Body of pancreas (tissue), 4 donors: ENCODE measurements around the gene MUSK. TPM values are rescaled to one million over a fixed set of nuclear protein-coding genes. Genes with fewer than 3 reads are reported as not detected.

Experiments
- ATAC-seq: fragments of 150-250 bp; one replicate; pipeline ENCODE4 v1.9.1; 2016
- DNase-seq, 4 donors: peaks; one replicate each; pipeline ENCODE4 v3.0.0-alpha.2; 2019
- H3K27ac ChIP-seq, 4 donors: fragments of 200-600 bp; sonication (generic); 1 replicate in 3 of 4; 2 replicates in 1 of 4; pipeline versions ENCODE4 v1.5.1 to v1.6.1; 2016 to 2019; ENCODE audit warnings: mild to moderate bottlenecking in 1 of 4, mixed read lengths in 1 of 4, moderate library complexity in 1 of 4
- H3K27me3 ChIP-seq, 2 donors: fragments of 200-600 bp; sonication (generic); one replicate each; pipeline ENCODE4 v1.6.0; 2016; ENCODE audit warnings: mild to moderate bottlenecking in 1 of 2
- H3K36me3 ChIP-seq, 2 donors: fragments of 200-600 bp; sonication (generic); replicated peaks in 1 of 2; 2 replicates each; pipeline ENCODE4 v1.5.1; 2016; ENCODE audit warnings: low read depth in 2 of 2; ENCODE audit not compliant: insufficient read depth in 1 of 2
- H3K4me1 ChIP-seq: fragments of 200-600 bp; sonication (generic); one replicate; pipeline ENCODE4 v1.6.0; 2016
- H3K4me3 ChIP-seq, 2 donors: fragments of 200-600 bp; sonication (generic); 1 replicate in 1 of 2; 2 replicates in 1 of 2; pipeline ENCODE4 v1.5.1; 2016 to 2019
- H3K9me3 ChIP-seq, 3 donors: fragments of 200-600 bp; sonication (generic); 1 replicate in 2 of 3; 2 replicates in 1 of 3; pipeline ENCODE4 v1.5.1; 2016
- POLR2A ChIP-seq, 3 donors: fragments of 450-650 bp; IDR thresholded peaks; one replicate each; pipeline ENCODE4 v1.6.1; 2016; ENCODE audit warnings: antibody characterized with exemption in 3 of 3, mild to moderate bottlenecking in 2 of 3
- WGBS, 2 donors: methylation state at CpG; one replicate each; pipeline ENCODE4 v1.1.5; 2017; 5-methylcytosine and 5-hydroxymethylcytosine counted together
- intact Hi-C: fragments of 100-400 bp; cut with DNase I; formaldehyde crosslinking; loops from one replicate; pipeline ENCODE4 v1.15.1; 2023
- total RNA-seq, 2 donors: library from RNA; depleted of rRNA; stranded (reverse); fragments of >200 nt; gene quantifications; one replicate each; pipeline ENCODE4 v1.1.0, GENCODE V29; 2016
- TF ChIP-seq, protein P1 (sequence below), 7 experiments: fragments of 450-650 bp in 4 of 7; fragments of 200-600 bp in 3 of 7; sonication (generic) in 3 of 7; IDR thresholded peaks; one replicate each; pipeline ENCODE4 v1.5.1; 2016 to 2019; ENCODE audit warnings: antibody characterized with exemption in 7 of 7

The MUSK gene
- total RNA-seq, 2 donors from 2014 or later = not detected

DNA sequence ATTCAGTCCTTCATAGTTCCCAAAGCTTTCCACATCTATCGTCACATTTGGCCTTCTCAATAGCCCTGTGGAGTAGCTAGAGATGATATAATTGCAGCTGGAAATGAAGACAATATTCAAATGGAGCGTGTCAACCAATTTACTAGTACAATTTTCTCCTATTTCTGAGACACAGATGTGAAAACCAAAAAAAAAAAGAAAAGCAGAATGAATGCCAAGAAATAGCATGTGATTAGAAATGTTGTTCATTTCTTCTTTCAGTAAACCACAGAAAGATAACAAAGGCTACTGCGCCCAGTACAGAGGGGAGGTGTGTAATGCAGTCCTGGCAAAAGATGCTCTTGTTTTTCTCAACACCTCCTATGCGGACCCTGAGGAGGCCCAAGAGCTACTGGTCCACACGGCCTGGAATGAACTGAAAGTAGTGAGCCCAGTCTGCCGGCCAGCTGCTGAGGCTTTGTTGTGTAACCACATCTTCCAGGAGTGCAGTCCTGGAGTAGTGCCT is 99.0 kb downstream of the MUSK start:
- Histone ChIP-seq H3K27me3 (no peaks in the 10 kb centered on the region), H3K27ac (no peak overlapping the region), H3K4me3 (no peak overlapping the region), H3K36me3 (no peaks in the 10 kb centered on the region), H3K4me1 (no peaks in the 10 kb centered on the region), H3K9me3 (no peaks in the 10 kb centered on the region)
- DNase-seq = peak in 2 of 4 donors; percentile 12 to 14
- ATAC-seq = no peak
- 76 to 81% methylated on average over 6 of the region's 6 CpGs for WGBS, 2 donors
- intact Hi-C loops = no loop called here
- TF ChIP-seq, protein P1, sequence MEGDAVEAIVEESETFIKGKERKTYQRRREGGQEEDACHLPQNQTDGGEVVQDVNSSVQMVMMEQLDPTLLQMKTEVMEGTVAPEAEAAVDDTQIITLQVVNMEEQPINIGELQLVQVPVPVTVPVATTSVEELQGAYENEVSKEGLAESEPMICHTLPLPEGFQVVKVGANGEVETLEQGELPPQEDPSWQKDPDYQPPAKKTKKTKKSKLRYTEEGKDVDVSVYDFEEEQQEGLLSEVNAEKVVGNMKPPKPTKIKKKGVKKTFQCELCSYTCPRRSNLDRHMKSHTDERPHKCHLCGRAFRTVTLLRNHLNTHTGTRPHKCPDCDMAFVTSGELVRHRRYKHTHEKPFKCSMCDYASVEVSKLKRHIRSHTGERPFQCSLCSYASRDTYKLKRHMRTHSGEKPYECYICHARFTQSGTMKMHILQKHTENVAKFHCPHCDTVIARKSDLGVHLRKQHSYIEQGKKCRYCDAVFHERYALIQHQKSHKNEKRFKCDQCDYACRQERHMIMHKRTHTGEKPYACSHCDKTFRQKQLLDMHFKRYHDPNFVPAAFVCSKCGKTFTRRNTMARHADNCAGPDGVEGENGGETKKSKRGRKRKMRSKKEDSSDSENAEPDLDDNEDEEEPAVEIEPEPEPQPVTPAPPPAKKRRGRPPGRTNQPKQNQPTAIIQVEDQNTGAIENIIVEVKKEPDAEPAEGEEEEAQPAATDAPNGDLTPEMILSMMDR (IDR thresholded peaks at IDR 0.05) = no peak
- TF ChIP-seq POLR2A (IDR thresholded peaks at IDR 0.05) = no peak

DNA sequence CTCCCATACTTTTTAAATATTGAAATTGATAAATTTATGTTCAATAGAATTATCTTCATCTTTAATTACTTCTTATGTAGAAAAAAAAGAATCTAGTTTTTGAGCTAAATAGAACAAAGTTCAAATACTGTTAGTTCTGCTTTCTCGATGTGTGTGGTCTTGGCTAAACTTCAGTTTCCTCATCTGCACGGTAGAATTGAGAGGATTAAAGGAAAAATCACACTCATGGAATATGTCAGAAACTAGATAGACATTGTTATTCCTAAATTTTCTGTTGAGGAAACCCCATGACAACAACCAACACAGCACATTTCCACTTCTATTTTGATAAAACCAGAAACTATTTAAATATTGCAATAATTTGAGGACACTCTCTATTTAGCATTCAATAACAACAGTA is 100.3 kb downstream of the MUSK start:
- Histone ChIP-seq H3K4me3 (no peak overlapping the region), H3K4me1 (no peaks in the 10 kb centered on the region), H3K27me3 (no peaks in the 10 kb centered on the region), H3K9me3 (no peaks in the 10 kb centered on the region), H3K27ac (no peak overlapping the region), H3K36me3 (no peaks in the 10 kb centered on the region)
- WGBS, 2 donors = 60 to 68% methylated on average over 2 of the region's 2 CpGs
- intact Hi-C loops = no loop called here
- ATAC-seq (no peak), DNase-seq (no peak)
- no peak for TF ChIP-seq POLR2A (IDR thresholded peaks at IDR 0.05)
- TF ChIP-seq, protein P1 (IDR thresholded peaks at IDR 0.05) = no peak

DNA sequence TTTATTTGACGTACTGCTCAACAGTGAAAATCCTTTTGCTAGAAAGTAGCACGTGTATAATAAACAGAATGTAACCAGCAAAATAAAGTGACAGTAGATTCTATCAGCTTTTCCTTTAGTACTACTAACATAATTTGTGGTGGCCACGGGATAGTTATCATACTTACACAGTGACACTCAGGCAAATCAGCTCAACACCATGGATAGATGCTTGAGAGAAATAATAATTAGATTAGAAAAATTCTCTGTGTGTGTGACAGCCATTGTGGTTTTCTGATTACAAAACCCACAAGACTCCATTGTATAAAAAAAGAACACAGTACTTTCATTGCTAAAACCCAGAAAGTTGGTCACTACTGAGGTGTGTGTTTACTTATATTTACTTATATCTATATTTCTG is 101.1 kb downstream of the MUSK start:
- intact Hi-C loops = no loop called here
- Histone ChIP-seq H3K9me3 (no peaks in the 10 kb centered on the region), H3K36me3 (no peaks in the 10 kb centered on the region), H3K27ac (no peak overlapping the region), H3K4me3 (no peak overlapping the region), H3K27me3 (no peaks in the 10 kb centered on the region), H3K4me1 (no peaks in the 10 kb centered on the region)
- ATAC-seq = no peak
- 61 to 63% methylated on average over 3 of the region's 3 CpGs for WGBS, 2 donors
- DNase-seq = no peak
- TF ChIP-seq, protein P1 (IDR thresholded peaks at IDR 0.05) = no peak
- TF ChIP-seq POLR2A (IDR thresholded peaks at IDR 0.05) = no peak

DNA sequence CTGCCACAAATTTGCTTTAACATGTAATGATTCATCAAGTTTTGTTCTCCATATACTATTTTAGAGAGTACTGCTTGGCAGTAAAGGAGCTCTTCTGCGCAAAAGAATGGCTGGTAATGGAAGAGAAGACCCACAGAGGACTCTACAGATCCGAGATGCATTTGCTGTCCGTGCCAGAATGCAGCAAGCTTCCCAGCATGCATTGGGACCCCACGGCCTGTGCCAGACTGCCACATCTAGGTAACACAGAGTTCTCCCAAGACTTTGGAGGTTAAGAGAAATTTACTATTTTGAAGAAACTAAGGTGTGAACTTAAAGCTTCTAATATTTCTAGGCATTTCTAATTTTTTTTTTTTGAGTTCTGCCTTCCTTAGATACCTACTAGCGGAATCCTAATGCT is 107.1 kb downstream of the MUSK start:
- H3K9me3 ChIP-seq = no peaks in the 10 kb centered on the region
- H3K27ac ChIP-seq = no peak overlapping the region
- WGBS, 2 donors = 77 to 83% methylated on average over 5 of the region's 5 CpGs
- DNase-seq (no peak), ATAC-seq (no peak)
- no peak overlapping the region for H3K4me3 ChIP-seq
- H3K36me3 ChIP-seq = no peaks in the 10 kb centered on the region
- H3K4me1 ChIP-seq = no peaks in the 10 kb centered on the region
- no peaks in the 10 kb centered on the region for H3K27me3 ChIP-seq
- TF ChIP-seq POLR2A (IDR thresholded peaks at IDR 0.05) = no peak
- TF ChIP-seq, protein P1 (IDR thresholded peaks at IDR 0.05) = no peak
- intact Hi-C loops = no loop called here

DNA sequence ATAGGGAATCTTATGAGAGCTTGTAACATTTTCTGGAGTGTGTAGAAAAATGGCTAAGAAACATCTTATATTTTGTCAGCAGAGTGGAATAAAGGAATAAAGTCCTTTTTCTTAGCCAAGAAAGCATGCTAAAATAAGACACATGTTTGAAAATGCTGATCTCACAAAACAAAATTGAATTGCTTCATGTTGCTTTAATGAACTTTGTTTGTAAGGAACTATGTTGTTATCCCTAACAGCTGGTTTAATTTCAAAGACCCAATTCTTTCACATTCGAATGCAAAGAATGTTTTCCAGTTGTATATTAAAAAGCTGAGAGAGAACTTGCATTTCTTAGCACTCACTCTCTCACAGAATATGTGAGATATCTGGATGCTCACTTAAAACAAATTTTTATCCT is 107.6 kb downstream of the MUSK start:
- TF ChIP-seq POLR2A (IDR thresholded peaks at IDR 0.05) = no peak
- TF ChIP-seq, protein P1 (IDR thresholded peaks at IDR 0.05) = no peak
- no peaks in the 10 kb centered on the region for H3K36me3 ChIP-seq
- intact Hi-C loops = no loop called here
- no peaks in the 10 kb centered on the region for H3K27me3 ChIP-seq
- WGBS, 2 donors = 70 to 72% methylated on average over 1 of the region's 1 CpG
- H3K9me3 ChIP-seq = no peaks in the 10 kb centered on the region
- H3K4me1 ChIP-seq = no peaks in the 10 kb centered on the region
- H3K27ac ChIP-seq = no peak overlapping the region
- DNase-seq = no peak
- no peak overlapping the region for H3K4me3 ChIP-seq
- no peak for ATAC-seq
